GM12874 (cell line): Measurements from ENCODE around the gene EEF1A1.

Experiments used
- TF ChIP-seq, protein P1 (sequence below): IDR thresholded peaks from 2 replicates; pipeline ENCODE4 v1.5.1; 2011; ENCODE audit warnings: low read depth, mild to moderate bottlenecking, control low read depth, low read length, moderate library complexity; ENCODE audit not compliant: insufficient read depth

The EEF1A1 gene

DNA sequence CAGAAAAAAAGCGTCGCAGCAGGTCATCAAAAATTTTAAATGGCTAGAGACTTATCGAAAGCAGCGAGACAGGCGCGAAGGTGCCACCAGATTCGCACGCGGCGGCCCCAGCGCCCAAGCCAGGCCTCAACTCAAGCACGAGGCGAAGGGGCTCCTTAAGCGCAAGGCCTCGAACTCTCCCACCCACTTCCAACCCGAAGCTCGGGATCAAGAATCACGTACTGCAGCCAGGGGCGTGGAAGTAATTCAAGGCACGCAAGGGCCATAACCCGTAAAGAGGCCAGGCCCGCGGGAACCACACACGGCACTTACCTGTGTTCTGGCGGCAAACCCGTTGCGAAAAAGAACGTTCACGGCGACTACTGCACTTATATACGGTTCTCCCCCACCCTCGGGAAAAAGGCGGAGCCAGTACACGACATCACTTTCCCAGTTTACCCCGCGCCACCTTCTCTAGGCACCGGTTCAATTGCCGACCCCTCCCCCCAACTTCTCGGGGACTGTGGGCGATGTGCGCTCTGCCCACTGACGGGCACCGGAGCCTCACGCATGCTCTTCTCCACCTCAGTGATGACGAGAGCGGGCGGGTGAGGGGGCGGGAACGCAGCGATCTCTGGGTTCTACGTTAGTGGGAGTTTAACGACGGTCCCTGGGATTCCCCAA, at the start of gene EEF1A1:
TSS of gene EEF1A1 (minus strand) at position 345 of the 663 bp plus-strand sequence. CDS start 1,006 bp downstream, outside the sequence.
- TF ChIP-seq, protein P1, sequence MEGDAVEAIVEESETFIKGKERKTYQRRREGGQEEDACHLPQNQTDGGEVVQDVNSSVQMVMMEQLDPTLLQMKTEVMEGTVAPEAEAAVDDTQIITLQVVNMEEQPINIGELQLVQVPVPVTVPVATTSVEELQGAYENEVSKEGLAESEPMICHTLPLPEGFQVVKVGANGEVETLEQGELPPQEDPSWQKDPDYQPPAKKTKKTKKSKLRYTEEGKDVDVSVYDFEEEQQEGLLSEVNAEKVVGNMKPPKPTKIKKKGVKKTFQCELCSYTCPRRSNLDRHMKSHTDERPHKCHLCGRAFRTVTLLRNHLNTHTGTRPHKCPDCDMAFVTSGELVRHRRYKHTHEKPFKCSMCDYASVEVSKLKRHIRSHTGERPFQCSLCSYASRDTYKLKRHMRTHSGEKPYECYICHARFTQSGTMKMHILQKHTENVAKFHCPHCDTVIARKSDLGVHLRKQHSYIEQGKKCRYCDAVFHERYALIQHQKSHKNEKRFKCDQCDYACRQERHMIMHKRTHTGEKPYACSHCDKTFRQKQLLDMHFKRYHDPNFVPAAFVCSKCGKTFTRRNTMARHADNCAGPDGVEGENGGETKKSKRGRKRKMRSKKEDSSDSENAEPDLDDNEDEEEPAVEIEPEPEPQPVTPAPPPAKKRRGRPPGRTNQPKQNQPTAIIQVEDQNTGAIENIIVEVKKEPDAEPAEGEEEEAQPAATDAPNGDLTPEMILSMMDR: no peak

DNA sequence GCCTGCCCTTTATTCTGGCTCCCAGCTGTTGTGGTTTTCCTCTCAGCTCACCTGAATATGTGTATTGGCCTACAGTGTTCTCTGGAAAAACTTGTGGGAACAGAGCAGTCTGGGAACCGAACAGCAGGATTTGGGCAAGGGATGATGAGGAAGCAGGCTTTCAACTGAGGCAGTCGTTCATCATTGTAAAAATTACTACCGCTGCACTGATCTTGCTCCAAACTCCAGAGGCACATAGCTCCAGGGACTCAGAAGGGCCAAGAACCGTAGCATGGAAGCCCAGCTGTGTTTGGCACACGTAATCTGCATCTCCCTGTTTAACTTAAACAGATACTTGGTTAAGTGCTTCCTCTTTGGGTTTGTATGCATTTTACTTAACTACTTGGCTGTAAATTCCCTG, 48.3 kb upstream of the EEF1A1 start:
- TF ChIP-seq, protein P1: no peak

DNA sequence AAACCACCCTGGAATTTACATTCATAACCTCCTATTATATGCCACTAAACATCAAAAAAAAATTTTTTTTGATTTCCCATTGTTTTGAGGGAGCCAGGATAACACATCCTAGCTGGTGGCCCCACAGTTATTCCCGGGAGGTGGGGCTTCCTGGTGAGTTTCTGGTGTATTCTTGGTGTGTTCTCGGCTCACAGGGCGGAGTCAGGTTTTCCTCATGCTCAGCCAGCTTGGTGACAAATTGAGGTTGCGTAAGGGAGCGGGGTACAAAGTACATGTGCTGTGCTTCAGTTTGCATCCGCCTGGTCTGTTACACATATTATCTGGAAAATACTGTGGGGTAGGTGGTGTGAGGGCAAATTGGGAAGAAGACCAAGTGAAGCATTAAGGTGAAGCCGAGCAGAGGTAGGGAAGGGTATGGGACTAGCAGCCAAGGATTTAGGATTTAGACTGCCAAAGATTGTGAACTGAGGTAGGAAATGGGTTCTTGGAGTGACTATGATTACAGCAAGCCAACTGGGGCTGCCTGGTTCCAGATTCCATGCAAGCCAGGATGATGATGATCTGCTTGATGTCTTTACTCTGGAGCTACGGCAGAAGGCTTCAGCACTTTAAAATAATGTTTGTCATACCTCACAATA, 46.2 kb upstream of the EEF1A1 start:
- TF ChIP-seq, protein P1: no peak

DNA sequence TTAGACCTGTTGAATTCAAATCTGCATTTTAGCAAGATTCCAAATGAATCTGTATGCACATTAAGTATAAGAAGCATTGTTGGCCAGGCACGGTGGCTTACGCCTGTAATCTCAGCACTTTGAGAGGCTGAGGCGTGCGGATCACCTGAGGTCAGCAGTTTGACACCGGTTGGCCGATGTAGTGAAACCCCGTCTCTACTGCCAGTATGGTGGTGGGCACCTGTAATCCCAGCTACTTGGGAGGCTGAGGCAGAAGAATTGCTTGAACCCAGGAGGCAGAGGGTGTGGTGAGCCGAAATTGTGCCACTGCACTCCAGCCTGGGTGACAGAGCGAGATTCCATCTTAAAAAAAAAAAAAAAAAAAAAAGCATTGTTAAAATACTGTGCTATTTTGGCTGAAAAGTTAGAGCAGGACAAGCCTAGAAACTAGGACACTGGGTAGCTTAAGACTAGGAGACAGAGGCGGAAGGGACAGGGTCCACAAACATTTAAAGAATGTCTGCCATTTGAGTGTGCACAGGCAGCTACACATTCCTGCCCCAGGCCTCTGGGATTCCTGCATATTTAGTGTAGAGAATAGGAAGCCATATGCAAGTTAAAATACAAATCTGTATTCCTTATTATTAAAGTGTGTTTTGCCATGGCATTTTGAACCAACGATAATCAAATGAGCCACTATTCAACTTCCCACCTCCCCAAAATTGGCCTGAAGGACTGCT, 45.1 kb upstream of the EEF1A1 start:
- TF ChIP-seq, protein P1: no peak

DNA sequence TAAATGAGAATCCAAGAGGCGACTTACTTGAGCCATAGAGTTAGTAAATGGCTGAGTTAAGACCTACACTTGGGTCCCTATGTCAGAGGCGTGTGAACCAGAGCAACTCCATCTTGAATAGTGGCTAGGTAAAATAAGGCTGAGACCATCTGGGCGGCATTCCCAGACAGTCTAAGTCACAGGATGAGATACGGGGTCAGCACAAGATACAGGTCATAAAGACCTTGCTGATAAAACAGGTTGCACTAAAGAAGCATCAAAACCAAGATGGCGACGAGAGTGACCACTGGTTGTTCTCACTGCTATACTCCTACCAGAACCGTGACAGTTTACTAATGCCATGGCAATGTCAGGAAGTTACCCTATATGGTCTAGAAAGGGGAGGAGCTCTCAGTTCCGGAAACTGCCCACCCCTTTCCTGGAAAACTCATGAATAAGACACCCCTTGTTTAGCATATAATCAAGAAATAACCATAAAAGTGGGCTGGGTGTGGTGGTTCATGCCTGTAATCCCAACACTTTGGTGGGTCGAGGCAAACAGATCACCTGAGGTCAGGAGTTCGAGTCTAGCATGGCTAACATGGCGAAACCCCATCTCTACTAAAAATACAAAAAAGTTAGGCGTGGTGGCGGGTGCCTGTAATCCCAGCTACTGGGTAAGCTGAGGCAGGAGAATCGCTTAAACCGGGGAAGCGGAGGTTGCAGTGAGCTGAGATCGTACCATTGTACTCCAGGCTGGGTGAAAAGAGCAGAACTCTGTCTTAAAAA, 43.9 kb upstream of the EEF1A1 start:
- TF ChIP-seq, protein P1: no peak

DNA sequence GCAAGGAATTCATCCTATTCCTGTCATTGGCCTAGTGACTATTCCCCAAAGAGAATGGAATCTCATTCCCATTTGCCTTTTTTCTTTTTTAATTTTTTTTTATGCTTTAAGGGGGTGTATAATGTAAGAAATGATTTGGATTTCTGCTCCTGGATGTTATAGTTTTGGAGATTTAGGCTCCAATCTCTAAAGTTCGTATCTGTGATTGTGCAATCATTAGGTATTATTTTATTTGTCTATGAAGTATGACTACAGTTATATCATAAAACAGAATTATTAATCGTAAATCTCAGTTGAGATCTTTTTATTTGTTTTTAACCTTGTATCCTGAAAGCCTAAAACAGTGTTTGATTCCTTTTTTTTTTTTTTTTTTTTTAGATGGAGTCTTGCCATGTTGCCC, 41.7 kb upstream of the EEF1A1 start:
- TF ChIP-seq, protein P1: no peak
